ENCODE data around the gene CASP6.

DNA sequence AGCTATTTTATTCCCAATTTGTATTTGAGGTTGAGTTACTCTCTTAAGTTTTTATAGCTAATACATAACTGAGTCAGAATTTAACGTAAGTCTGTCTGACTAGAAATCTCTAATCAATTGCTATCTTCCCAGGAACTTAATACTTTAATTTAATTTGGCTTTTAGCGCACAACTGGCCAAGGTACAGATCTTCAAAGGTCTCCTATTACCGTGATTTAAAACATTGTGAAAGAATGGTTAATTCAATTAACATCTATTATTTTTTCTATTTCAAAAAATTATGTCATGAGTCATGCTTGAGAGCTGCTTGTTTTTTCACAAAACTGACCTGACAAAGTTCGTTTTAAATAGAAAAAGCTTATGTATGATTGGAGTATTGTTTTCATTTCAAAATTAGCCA is 48.6 kb upstream of the CASP6 start:
- TF ChIP-seq, protein P1, sequence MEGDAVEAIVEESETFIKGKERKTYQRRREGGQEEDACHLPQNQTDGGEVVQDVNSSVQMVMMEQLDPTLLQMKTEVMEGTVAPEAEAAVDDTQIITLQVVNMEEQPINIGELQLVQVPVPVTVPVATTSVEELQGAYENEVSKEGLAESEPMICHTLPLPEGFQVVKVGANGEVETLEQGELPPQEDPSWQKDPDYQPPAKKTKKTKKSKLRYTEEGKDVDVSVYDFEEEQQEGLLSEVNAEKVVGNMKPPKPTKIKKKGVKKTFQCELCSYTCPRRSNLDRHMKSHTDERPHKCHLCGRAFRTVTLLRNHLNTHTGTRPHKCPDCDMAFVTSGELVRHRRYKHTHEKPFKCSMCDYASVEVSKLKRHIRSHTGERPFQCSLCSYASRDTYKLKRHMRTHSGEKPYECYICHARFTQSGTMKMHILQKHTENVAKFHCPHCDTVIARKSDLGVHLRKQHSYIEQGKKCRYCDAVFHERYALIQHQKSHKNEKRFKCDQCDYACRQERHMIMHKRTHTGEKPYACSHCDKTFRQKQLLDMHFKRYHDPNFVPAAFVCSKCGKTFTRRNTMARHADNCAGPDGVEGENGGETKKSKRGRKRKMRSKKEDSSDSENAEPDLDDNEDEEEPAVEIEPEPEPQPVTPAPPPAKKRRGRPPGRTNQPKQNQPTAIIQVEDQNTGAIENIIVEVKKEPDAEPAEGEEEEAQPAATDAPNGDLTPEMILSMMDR (IDR thresholded peaks at IDR 0.05): no peak
- no peak for TF ChIP-seq POLR2A (IDR thresholded peaks at IDR 0.05)

All from breast epithelium (tissue), 3 donors.